GM12875 (cell line): ENCODE measurements around the gene N4BP2.
A peak's percentile ranks its signal among the peaks of the same experiment; 100 is the strongest.

ENCODE experiments used
- H3K4me3 ChIP-seq: one replicate; pipeline ENCODE4 v1.5.1; 2011; ENCODE audit warnings: low read depth, low read length, control low read depth
- CTCF ChIP-seq: IDR thresholded peaks from 2 replicates; pipeline ENCODE4 v1.5.1; 2011; ENCODE audit warnings: low read depth, mild to moderate bottlenecking, control low read depth, inconsistent platforms, low read length, moderate library complexity, borderline replicate concordance; ENCODE audit not compliant: insufficient read depth

N4BP2 gene

GRCh38 chr4:40057586-40058091 lies 989 bp downstream of the N4BP2 start:
- peak overlapping the region; percentile 91 for H3K4me3 ChIP-seq
- no peak for TF ChIP-seq CTCF

- no peak for TF ChIP-seq CTCF
- H3K4me3 ChIP-seq: peak overlapping the region; percentile 47
Measured at GRCh38 chr4:40058121-40058520, 1.5 kb downstream of the N4BP2 start.

GRCh38 chr4:40058854-40059253 lies 2.2 kb downstream of the N4BP2 start:
- no peak overlapping the region for H3K4me3 ChIP-seq
- no peak for TF ChIP-seq CTCF

GRCh38 chr4:40059362-40059761 lies 2.7 kb downstream of the N4BP2 start:
- TF ChIP-seq CTCF: no peak
- H3K4me3 ChIP-seq: no peak overlapping the region

- no peak for TF ChIP-seq CTCF
- no peak overlapping the region for H3K4me3 ChIP-seq
Measured at GRCh38 chr4:40065010-40065409, 8.4 kb downstream of the N4BP2 start.

- no peak overlapping the region for H3K4me3 ChIP-seq
- no peak for TF ChIP-seq CTCF
Measured at GRCh38 chr4:40066651-40067050, 10.0 kb downstream of the N4BP2 start.

- no peak for TF ChIP-seq CTCF
- H3K4me3 ChIP-seq: no peak overlapping the region
Measured at GRCh38 chr4:40070387-40070786, 13.7 kb downstream of the N4BP2 start.
